HG03565 (cell line): ENCODE results near the gene P3H2.

Source experiments
- ATAC-seq: cut with Tn5 transposase; IDR thresholded peaks from one replicate; pipeline ENCODE4 v1.9.1; 2021; ENCODE audit warnings: mild to moderate bottlenecking, moderate library complexity; ENCODE audit not compliant: unreplicated experiment

Gene P3H2

DNA sequence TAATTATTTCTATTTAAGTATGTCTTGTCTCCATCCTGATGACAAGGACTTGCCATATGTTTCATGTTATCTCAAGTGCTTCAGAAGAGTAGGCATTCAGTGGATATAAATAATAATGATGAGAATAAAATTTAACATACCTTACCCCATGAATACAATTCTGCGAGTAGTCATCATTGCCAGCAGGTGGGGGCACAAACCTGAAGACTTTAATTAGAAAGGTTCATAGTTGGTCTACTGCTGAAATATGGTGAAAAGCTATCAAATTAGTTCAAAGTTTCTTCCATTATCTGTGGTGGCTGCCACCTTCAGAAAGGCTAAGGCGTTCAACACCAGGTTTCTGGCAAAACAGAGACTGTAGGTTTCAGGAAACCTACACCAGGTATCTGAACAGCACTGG lies 100.9 kb downstream of the P3H2 start:
- ATAC-seq, result no peak

DNA sequence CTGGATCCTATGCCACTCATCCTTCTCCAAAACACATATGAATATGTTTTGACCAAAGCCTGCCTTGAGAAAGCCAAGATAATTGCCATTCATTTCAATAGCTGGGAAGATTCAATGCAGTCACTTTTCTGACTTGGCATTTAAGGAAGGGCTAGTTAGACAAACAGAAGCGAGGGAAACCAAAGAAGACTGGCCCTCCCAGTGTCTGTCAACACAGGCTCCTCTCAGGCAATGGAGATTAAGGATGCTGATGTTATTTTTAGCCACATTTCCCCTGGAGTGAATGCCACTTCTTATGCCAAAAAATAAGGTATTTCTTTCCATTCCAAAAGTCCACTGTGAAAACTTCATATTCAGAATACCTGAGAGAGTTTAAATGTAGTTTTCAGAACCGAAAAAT lies 101.7 kb downstream of the P3H2 start:
- ATAC-seq, result no peak

DNA sequence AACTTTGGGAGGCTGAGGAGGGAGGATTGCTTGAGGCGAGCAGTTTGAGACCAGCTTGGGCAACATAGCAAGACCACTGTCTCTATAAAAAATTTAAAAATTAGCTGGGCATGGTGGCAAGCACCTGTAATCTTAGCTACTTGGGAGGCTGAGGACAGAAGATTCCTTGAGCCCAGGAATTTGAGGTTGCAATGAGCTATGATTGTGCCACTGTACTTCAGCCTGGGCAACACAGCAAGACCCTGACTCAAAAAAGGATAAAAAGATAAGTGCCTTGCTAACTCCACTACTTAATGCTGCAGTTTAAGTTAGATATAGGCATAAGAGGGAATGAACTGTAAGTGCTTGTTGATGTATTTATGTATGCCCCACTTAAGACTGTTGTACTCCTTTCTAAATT lies 102.2 kb downstream of the P3H2 start:
- ATAC-seq, result no peak

DNA sequence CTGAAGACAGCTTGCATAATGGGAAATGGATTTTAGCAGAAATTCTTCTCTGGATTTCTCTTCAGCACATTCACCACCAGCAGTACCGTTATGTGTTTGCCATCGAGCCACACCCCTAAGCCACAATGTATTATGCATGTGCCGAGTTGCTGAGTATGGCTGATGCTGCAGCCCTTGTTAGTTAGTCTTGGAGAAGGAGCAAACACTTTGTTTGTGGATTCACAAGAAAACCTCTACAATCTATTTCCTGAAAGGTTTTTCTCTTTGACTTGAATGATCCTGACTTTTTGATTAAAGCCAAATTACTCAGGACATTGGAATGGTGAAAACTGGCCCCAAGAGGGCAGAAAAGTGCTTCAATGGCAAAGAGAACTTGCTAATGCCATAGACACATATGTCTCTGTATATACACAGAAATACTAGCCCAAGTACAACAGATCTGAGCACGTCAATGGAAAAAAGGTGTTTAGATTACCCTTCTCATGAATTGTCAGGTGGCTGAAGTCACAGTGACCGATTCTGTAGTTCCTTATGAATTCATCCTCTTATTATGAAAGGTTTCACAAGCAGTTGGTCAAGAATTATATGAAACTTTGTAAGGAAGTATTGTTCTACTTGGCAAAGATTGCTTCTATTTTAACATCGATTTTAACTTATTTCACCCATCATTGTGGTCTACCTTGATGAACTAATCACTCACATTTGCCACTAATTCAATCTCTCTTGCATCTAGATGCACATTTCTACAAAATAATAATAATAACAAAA lies 103.0 kb downstream of the P3H2 start:
- peak; percentile 36 for ATAC-seq

DNA sequence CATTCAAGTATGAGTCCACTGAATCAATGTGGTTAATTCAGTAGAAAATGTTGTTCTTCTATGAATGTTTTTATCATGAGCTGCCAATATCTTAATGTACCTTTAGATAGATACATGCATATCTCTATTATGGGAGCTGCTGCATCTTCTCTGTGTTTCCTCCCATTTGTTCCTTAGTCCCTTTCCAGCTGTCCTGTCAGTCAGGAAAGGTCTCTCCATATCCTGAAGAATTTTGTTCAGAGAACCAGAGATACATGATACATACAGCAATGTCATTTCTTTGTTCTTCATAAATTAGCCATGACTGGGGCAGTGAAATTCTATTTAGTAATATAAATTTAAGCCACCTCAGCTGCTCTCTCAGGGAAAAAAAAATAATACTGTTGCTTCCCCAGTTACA lies 103.7 kb downstream of the P3H2 start:
- ATAC-seq, result no peak

DNA sequence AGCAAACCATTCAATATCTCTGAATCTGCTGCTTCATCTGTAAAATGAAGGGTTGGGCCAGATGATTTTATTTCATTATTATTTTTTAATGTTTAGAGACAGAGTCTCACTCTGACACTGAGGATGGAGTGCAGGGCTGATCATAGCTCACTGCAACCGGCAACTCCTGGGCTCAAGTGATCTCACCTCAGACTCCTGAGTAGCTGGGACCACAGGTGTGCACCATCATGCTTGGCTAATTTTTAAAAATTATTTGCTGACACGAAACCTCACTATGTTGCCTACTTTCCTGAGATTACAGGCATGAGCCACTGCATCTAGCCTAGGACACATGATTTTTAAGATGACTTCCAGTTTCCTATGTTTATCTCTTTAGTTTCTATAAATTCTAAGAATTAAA lies 105.8 kb downstream of the P3H2 start:
- no peak for ATAC-seq

DNA sequence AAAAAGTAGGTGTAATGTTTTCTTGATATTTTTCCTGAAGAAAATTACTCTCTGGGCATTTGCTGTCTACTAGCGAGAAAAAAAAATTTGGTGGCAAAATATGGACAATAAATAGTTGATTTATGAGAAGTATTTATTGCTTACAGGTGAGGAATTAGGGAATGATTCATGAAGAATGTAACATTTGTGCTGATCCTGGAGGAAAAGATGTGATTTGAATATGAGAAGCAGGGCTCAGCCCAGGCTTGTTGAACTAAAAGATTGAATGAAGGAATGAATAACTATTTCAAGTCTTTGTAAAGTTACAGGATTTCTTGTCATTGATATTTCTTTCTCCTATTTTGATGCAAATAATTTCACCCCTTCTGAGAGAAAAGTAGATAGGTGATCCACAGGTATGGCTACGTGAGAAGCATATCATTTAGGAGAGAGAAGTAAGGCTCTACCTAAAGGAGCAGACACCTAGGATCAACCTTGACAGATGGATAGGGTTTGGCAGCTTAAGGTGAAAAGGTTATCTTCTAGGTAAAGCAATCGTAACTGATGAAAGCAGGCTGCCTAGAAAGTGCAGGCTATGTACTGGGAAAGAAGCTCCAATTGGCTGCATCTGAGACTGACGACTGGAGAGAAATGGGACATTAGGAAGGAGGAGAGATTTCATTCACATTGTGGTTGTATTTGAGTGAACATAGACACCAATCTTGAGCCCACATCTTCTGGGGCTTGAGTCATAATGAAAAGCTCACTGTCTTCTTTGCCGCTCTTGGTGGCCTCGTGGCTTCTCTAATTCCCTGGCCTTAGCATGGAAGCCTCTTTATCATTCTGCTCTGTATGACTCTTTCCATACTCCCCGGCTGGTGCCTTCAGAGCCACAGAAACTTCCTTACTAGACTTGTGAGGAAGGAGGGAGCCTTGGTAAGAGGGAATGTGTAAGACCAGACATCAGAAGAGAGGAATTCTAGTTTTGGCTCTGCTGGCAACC lies 106.5 kb downstream of the P3H2 start:
- no peak for ATAC-seq

DNA sequence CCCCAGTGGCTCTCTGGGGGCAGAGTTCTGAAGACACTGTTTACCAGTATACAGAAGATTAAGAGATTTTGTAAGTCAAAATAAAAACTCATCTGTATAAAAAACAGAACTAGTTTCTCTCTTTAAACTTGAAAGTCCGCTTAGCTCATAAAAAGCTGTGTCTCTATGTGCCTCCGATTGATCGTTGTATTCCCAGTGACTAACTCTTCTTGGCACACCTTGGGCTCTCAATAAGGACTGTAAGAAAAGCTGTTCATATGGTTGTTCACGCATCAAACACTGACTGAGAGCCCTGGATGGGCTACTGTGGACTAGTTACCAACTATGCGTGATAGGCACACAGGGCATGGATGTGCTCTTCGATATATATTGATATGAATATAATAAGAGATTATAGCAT lies 107.9 kb downstream of the P3H2 start:
- no peak for ATAC-seq

DNA sequence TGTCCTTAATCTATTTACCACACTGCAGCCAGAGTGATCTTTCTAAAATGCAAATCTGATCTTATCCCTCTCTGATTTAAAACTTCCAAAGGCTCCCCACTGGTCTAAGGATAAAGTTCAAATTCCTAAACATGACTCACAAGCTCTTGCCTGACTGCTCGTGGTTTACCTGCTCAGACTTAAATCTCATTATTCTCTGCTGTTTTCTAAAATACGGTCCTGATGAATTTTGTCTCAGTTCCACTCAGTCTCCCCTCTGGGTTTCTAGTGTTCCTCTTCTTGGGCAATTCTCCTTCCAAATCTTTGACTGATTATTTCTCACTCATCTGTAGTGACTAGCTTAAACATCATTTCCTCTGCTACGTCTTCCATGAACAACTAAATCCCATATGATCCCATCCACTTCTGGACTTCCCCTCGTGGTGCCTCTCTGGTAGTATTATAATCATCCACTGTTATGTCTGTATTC lies 108.3 kb downstream of the P3H2 start:
- ATAC-seq, result no peak

DNA sequence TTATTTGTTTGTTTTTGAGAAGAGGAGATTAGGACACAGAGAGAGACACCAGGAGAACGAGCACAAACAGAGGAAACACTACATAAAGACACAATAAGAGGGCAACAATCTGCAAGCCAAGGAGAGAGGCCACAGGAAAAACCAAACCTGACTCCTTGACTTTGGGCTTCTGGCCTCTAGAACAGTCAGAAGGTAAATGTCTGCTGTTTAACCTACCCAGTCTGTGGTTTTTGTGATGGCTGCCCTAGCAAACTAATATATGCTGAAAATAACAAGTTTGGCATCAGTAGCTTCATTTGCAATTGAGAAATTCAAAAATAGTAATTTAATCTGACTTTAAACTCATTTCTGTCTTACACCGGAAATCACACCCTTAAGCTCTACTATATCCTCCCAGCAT lies 110.2 kb downstream of the P3H2 start:
- ATAC-seq, result no peak

DNA sequence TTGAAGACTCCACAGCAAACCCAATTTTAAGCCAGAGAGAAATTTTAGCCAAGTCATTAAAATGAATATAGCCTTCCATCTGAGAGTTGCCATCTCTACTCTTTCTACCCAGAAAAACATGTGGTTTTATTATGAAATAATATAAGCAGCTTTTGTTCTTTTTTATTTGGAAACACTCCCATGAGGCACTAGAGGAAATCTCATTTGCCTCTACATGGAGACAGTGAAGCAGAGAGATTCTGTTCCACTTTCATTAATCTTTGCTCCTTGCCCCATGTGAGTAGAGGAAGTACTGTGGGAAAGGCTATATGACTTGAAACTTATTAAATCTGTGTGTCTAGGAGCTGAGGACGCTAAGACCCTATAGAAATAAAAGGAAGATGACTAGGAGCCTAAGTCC lies 111.1 kb downstream of the P3H2 start:
- ATAC-seq, result no peak

DNA sequence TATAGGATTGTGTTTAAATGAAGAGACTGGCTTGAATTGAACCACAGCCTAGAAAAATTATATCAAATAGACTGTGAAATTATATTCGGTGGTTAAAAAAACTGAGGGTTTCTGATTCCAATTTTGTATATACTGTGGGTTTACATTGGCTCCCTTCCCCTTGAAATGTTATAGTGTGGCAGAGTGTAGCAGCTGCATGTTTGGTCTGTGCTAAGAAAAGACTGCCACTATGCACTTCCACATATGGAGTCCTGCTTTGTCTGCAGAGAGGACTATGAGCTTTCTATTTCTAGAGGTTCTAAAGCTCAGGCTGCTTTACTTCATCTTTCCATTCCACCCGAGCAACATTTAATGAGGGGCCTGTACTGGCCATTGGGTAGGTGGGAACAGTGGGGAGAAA lies 112.3 kb downstream of the P3H2 start:
- ATAC-seq, result no peak

DNA sequence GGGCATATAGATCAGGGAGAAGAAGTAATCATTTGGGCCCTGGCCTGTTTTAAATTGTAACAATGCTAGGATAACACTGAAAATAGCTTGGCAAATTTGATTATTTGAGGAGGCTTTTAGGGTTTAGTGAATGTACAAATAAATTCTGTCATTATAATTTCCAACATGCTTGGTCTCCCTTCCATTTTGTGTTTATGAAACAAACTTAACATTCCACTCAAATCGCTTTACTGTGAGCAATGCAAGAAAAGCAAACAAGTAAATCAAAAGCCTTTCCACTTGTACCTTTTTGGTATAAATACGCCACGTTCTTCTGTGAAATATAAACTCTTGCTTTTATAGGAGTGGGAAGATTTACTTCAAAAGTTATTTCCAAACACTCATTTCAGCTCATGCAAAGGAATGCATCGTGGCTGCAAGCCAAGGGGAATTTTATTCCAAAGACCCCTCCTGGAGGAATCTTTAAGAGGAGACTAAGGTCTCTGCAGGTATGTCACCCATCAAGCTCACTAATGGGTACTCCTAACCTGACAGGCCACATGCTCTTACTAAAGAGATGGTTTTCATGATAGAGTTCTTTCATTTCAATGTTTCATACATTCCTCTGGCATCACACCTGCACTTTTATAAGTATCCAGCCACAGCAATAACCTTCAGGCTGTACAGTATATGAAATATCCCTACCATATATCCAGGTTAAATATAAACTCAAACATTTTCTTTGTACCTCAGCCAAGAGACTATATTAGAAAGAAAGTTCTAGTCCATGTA lies 115.2 kb downstream of the P3H2 start:
- ATAC-seq, result no peak

DNA sequence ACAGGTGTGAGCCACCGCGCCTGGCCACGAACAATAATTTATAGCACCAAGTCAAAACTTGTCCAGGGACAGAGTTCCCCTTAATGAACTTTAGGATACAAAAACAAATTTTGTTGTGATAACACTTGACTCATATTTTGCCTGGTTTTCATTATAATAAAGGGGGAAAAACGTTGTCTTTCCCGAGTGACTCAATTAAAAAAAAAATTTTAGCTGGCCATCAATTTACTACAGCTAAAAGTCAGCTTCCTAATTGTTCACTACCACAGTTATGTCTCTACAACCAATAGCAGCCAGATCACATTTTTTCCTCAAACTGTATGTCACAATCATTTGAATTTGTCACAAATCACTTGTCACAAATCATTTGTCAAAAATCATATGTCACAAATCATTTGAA lies 116.0 kb downstream of the P3H2 start:
- ATAC-seq, result no peak

DNA sequence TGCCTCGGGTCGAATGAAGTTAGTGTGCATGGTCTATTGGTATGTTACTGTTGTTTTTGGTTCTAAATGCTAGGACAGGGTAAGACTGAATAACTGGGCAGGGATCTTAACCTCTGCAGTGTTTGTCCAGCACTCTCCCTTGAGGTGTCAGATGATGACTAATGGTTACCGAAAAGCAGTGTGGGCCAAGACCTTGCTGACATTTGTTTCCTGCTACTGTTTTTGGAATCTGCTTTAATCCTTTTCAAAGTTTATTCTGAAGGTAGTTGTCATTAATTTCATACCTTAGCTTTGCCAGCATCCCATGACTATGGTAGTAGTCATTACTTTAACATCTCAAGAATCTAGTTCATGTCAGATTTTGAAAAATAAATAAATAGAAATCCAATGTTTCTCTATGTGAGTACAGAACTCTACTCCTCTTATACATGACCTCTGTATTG lies 117.0 kb downstream of the P3H2 start:
- ATAC-seq, result no peak

DNA sequence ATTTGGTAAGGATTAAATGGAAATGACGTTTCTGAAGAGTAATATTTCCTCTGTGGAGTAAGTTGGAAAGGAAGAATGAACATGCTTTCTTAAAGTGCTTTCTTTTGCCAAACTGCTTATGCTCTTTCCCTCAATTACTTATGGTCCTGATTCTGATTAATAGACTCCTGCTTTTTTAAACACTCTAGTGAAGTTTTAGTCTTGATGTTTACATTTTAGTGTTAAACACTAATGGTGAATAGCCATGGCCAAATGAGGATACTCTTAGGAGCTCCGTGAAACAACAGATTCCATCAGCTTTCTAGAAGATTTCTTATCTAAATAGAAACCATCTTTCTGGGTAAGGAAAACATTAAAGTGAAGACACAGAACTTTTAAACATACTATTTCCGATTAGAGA lies 117.6 kb downstream of the P3H2 start:
- ATAC-seq, result no peak

DNA sequence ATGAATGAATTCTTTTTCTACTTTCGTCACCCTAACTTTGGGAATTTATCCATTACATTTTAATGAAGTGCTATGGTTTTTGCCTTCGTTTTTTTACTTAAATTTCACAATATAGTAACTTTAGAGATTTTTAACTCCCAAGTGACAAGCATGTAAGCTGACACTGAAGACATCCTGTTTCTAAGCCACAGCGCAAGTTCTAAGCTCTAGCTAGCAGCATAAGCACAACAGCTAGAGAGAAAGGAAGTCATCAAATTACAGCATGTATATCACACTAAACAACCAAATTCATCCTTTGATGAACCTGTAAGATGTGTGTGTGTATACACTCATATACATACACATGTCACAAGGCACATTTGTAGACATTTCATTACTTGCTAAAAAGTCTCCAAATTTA lies 119.3 kb downstream of the P3H2 start:
- ATAC-seq, result no peak

DNA sequence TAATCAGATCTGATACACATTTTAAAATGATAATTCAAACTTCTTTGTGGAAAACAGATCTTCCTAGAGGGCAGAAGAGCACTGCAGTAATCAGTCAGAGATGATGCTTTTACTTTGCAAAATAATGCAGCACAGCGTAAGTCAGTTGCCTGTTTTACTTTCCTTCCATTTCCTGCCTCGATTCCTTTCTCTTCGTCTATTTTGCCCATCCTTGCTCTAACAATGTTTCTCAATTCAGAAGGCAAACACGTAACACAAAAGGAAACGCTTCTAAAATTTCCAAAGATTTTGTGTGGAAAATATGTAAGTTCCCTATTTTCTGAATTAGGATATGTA lies 119.9 kb downstream of the P3H2 start:
- ATAC-seq, result no peak

DNA sequence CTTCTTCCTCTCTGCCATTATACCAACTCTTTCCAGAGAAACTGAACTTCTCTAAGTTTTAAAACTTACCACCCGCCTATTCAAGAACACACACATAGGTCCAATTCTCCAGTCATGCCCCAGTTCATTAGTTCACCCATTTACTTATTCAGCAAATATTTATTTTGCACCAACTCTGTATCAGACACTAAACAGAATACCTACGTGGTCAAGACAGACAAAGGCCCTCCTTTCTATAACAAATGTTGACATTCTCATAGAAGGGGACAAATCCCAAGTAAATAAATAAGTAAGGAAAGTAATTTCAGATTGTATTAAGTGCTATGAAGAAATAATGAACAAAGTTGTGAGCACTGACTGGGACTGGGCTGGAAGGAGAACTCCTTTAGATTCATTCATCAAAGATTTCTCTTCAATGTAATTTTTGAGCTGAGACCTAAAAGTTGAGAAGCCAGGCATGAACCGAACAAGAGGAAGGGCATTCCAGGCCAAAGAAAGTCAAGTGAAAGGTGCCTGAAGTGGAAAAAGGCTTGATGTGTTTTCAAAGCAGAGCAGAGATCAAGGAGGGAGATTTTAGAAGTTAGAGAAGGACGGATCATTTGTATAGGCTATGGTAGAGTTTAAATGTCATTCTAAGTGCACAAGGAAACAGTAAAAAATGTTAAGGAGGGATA lies 120.4 kb downstream of the P3H2 start:
- ATAC-seq, result no peak

DNA sequence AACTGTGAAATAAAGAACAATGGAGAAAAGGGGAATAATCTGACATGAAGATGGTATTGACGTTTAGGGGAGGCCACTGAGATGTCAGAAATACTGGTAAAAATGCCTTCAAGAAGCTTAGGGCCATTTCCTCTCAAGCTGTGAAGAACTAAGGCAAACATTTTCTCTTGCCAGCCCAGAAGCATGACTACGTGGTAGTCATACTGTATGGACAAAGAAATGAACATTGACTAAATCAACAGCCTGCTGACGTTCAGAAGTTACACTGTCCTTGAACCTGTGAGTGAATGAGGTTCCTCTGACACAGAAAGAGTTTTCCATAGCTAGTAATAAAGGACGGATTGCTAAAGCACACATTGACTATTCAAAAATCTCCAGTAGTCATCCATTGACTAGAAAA lies 121.0 kb downstream of the P3H2 start:
- no peak for ATAC-seq

DNA sequence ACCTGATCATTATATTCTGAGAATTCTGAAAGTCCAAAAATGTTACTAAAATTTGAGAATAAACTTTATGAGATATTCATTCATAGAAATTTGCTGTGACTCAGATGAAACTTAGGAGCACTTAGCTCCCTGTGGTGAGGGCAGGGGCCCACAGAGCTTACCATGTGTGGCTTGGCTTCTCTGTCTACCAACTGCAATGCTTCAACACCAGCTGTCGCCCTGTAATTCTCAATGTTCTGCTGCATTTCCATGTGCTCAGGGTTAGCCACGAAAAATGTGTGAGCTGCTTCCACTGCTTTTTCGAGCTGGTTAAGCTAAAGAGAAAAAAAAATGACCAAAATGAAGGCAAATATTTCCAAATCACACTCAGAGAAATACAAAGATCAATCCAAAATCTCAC lies 125.6 kb downstream of the P3H2 start:
- ATAC-seq, result no peak
